Lower leg skin (tissue), 4 donors: ENCODE measurements around the gene STRIP1. TPM values are rescaled to one million over a fixed set of nuclear protein-coding genes. Genes with fewer than 3 reads are reported as not detected.

Source experiments
- DNase-seq, 2 donors: peaks; one replicate each; pipeline ENCODE4 v3.0.0-alpha.2; 2019; ENCODE audit warnings: low spot score in 2 of 2
- H3K4me3 ChIP-seq: fragments of 200-600 bp; sonication (generic); 2 replicates; pipeline ENCODE4 v1.5.1; 2017; ENCODE audit warnings: mild to moderate bottlenecking, low read depth; ENCODE audit not compliant: poor library complexity, severe bottlenecking
- CTCF ChIP-seq, 3 donors: fragments of 450-650 bp; IDR thresholded peaks; one replicate each; pipeline ENCODE4 v1.5.1; 2016; ENCODE audit warnings: antibody characterized with exemption in 3 of 3, mild to moderate bottlenecking in 3 of 3, moderate library complexity in 2 of 3
- POLR2A ChIP-seq, 2 donors: fragments of 450-650 bp; IDR thresholded peaks; one replicate each; pipeline ENCODE4 v1.6.1; 2016 to 2017; ENCODE audit warnings: antibody characterized with exemption in 2 of 2, mild to moderate bottlenecking in 1 of 2, moderate library complexity in 1 of 2
- WGBS, 2 donors: methylation state at CpG; one replicate each; pipeline ENCODE4 v1.1.5; 2018; 5-methylcytosine and 5-hydroxymethylcytosine counted together
- intact Hi-C: fragments of 100-400 bp; cut with DNase I; formaldehyde crosslinking; loops from one replicate; pipeline ENCODE4 v1.15.0; 2023; ENCODE audit warnings: low total_unique reads
- total RNA-seq, 4 donors: library from RNA; depleted of rRNA; stranded (reverse); fragments of >200 nt; gene quantifications; one replicate each; pipeline ENCODE4 v1.1.0, GENCODE V29; 2016

STRIP1 gene
- total RNA-seq, 4 donors from 2014 or later: 45.0 to 64.1 (median 50.9) TPM

DNA sequence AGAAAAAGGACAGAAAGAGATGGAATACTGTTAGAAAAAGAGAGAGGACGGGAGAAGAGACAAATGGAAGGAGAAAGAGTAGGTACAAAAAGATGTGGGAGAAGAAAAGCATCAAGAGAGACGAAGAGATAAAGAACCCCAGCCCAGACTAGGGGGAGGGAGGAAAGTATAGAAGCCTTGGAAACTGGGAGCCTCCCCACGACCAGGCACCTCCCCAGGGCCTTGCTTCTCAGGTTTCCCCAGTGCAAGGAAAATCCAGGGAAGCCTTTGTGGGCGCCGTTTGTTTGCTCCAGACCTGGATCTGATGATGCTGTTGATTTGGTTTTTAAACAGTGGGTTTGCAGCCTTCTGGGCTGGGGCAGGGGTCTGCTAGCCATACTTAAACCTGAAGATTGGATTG, 51.2 kb downstream of the STRIP1 start:
- intact Hi-C loops: no loop called here

GRCh38 chr1:110086961-110087360, 52.5 kb downstream of the STRIP1 start:
- no peak for TF ChIP-seq CTCF (IDR thresholded peaks at IDR 0.05)
- TF ChIP-seq POLR2A (IDR thresholded peaks at IDR 0.05): no peak
- intact Hi-C loops: no loop called here
- H3K4me3 ChIP-seq: no peak overlapping the region
- 74 to 82% methylated on average over 4 of the region's 4 CpGs for WGBS, 2 donors
- no peak for DNase-seq

More for the DNA sequence above, 51.2 kb downstream of the STRIP1 start:
- no peak overlapping the region for H3K4me3 ChIP-seq
- 81 to 85% methylated on average over 5 of the region's 5 CpGs for WGBS, 2 donors
- no peak for DNase-seq
- no peak for TF ChIP-seq POLR2A (IDR thresholded peaks at IDR 0.05)

GRCh38 chr1:110087812-110088738, 53.7 kb downstream of the STRIP1 start:
- no peak overlapping the region for H3K4me3 ChIP-seq
- intact Hi-C loops: no loop called here
- TF ChIP-seq POLR2A (IDR thresholded peaks at IDR 0.05) (no peak), CTCF (IDR thresholded peaks at IDR 0.05) (no peak)
- WGBS, 2 donors: 48 to 52% methylated on average over 15 of the region's 15 CpGs
- peak in 1 of 2 donors; percentile 47 for DNase-seq

GRCh38 chr1:110088739-110089316, 54.4 kb downstream of the STRIP1 start:
- intact Hi-C loops: no loop called here
- TF ChIP-seq POLR2A (IDR thresholded peaks at IDR 0.05) (no peak), CTCF (IDR thresholded peaks at IDR 0.05) (no peak)
- DNase-seq: no peak
- WGBS, 2 donors: 78 to 83% methylated on average over 9 to 10 of the region's 10 CpGs
- no peak overlapping the region for H3K4me3 ChIP-seq

GRCh38 chr1:110089561-110090275, 55.3 kb downstream of the STRIP1 start:
- TF ChIP-seq POLR2A (IDR thresholded peaks at IDR 0.05) (no peak), CTCF (IDR thresholded peaks at IDR 0.05) (no peak)
- H3K4me3 ChIP-seq: no peak overlapping the region
- 72 to 79% methylated on average over 7 of the region's 7 CpGs for WGBS, 2 donors
- DNase-seq: no peak
- intact Hi-C loops: no loop called here

DNA sequence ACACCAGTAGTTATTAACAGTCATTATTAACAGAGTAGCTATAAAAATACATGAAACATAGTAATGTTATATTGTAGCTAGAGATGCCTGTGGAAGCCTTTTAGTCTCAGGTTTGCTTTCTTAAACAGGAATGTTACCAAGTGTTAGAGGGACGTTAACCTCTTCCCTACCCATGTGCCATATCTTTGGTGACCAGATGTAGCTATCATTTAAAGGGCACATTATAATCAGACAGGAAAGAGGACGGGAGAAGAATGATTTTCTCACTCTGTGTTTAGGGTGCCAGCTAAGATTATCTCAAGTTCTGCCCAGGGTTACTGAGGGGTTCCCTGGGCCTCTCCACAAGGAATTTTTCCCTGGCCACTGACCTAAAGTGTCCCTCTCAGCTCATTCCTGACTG, 57.0 kb downstream of the STRIP1 start:
- intact Hi-C loops: no loop called here
- no peak overlapping the region for H3K4me3 ChIP-seq
- WGBS, 2 donors: 77 to 78% methylated on average over 2 of the region's 2 CpGs
- no peak for DNase-seq
- TF ChIP-seq POLR2A (IDR thresholded peaks at IDR 0.05): no peak
- TF ChIP-seq CTCF (IDR thresholded peaks at IDR 0.05): no peak
